Measurements from ENCODE around the gene SURF6. TPM values are rescaled to one million over a fixed set of nuclear protein-coding genes. Genes with fewer than 3 reads are reported as not detected.
A peak's percentile ranks its signal among the peaks of the same experiment; 100 is the strongest.

The SURF6 gene
- total RNA-seq, 1 experiment from 2014 or later = 15.5 TPM

DNA sequence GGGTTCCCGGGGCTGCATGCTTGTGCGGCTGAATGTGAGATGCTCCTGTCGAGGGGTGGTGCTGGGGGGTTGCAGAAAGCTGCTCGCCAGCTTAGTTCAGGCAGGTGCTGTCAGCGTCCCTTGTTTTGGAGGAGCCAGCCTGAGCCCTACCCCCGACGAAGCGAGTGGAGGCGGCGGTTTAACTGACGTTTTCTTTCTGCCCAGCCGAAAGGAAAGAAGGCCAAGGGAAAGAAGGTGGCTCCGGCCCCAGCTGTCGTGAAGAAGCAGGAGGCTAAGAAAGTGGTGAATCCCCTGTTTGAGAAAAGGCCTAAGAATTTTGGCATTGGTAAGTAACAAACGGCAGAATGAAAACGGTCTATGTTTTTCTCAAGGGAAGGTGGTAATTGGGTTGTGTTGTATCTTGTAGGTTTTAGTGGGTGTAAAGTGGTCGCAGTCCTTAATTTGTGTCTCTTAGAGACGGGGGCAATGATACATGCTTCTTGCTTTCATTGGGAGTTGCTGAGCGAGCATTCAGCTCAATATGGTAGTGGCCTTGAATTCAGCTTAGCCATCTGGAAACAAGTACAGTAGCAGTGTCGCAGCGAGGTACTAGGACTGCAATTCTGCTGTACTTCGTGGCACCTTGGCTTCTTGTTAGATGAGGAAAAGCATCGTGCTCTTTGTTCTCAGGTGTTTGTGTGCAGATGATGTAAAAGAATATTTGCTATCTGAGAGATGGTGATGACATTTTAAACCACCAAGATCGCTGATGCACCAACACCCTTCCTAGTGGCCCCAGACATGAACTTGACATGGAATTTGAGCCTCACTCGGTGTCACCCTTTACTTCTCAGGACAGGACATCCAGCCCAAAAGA lies 13.0 kb upstream of the SURF6 start:
- H3K9me3 ChIP-seq (replicated peaks) = no peaks in the 10 kb centered on the region
- peak overlapping the region; percentile 92 for H3K27ac ChIP-seq
- no peak for DNase-seq (ENCODE audit: low read depth in 1 of 2, low spot score in 2 of 2)
- H3K36me3 ChIP-seq = peaks cover 89% of the 10 kb centered on the region
- H3K4me1 ChIP-seq (replicated peaks) = peaks cover 23% of the 10 kb centered on the region
- H3K4me3 ChIP-seq = peak overlapping the region; percentile 93
- H3K27me3 ChIP-seq (replicated peaks) = no peaks in the 10 kb centered on the region

DNA sequence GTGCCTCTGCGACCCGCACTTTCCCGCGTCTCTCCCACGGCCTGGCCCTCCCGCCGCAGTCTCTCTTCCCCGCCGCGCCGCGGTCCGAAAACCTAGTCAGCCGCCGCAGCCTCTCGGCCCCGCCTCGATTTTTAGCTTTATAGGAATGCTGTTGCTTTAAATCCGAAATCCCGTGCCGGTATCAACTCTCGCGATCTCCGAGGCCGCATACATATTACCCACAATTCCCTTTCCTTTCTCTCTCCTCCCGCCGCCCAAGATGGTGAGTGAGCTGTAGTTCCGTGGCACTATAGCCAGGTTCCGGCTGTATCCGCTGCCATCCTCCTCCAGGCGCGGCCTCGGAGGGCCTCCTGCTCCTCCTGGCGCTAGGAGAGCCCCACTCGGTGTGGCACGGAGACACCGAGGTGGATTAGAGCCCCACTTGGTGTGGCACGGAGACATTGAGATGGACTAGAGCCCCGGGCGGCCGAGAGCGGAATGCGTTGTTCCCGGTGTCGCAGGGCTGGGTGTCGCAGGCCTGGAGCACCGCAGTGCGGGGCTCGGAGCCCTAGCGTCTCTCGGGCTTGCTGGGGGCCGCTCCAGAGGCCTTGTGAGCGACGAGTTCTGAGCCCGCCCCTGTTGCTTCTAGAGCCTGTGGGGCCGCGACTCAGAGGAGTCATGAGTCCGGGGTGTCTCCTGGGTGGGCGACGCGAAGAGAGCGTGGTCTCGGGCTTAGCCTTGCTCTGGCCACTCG lies 12.2 kb upstream of the SURF6 start, which contains the start of the genes MED22 and RPL7A:
Gene MED22 (minus strand): TSS at position 147 of the 733 bp plus-strand sequence. CDS start 1,469 bp downstream, outside the sequence.
Gene RPL7A (plus strand): TSS at position 234 of the 733 bp plus-strand sequence. CDS start 26 bp downstream, at position 260.
- Histone ChIP-seq H3K4me3 (peak within 1 kb of the TSS; percentile 93), H3K36me3 (peaks cover 87% of the 10 kb centered on the region), H3K27me3 (replicated peaks) (no peaks in the 10 kb centered on the region), H3K4me1 (replicated peaks) (peaks cover 23% of the 10 kb centered on the region), H3K9me3 (replicated peaks) (no peaks in the 10 kb centered on the region), H3K27ac (peak within 1 kb of the TSS; percentile 92)
- DNase-seq (ENCODE audit: low read depth in 1 of 2, low spot score in 2 of 2) = peak; percentile 91 to 93

DNA sequence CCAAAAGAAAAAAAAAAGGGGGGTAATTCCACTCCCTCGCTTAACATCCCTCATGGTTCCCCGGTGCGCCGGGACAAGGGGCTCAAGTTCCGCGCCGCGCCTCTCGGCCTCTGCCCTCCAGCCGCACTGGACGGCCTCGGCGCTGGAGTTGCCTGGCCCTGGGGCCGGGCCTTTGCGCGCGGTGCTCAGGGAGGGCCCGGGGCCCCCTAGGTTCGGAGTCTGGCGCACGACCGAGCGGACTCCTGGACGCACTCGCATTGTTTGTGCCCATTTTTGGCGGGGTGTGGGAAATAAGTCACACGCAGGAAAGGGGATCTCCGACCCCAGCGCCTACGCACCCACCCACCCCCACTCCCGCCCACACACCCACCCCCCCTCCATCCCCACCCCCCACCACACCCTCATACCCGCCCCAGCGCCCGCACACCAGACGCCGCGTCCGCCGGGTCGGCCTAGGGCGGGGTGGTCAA lies 11.6 kb upstream of the SURF6 start:
- peak in 1 of 2 experiments; percentile 48 for DNase-seq (ENCODE audit: low read depth in 1 of 2, low spot score in 2 of 2)
- peak overlapping the region; percentile 93 for H3K4me3 ChIP-seq
- H3K27me3 ChIP-seq (replicated peaks) = no peaks in the 10 kb centered on the region
- peaks cover 87% of the 10 kb centered on the region for H3K36me3 ChIP-seq
- peak overlapping the region; percentile 92 for H3K27ac ChIP-seq
- H3K4me1 ChIP-seq (replicated peaks) = peaks cover 23% of the 10 kb centered on the region
- no peaks in the 10 kb centered on the region for H3K9me3 ChIP-seq (replicated peaks)

DNA sequence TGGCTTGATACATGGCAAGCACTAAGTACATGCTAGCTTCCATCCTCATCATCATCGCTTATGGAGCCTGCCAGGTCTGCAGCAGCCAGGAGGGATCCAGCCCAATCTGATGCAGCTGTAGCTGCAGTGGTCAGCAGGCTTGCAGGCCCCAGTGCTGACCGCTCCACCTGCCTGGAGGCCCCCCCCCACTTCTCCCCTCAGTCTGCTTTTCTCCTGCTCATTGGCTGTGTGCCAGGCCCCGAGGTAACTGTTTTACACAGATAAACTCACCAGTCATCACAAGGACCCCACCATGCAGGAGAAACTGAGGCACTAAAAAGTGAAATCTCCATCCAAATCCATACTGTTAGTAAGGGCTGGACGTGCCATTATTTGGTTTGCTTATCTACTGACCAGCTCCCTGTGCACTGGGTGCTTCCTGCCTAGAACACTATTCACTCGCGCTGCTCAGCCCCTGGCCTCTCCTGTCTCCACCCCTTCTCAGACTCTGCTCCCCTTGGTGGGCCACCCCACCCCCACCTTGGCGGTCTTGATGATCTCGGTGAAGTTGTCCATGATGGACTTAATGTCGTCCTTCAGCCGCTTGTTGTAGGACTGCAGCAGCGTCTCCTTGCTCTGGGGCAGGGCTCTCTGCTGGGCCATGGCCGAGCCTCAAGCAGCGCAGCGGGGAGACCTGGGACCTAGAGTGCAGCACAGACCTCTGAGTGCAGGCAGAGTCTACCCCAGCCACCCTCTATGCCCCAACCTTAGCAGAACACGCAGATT lies 10.2 kb upstream of the SURF6 start:
- no peaks in the 10 kb centered on the region for H3K9me3 ChIP-seq (replicated peaks)
- H3K36me3 ChIP-seq = peaks cover 87% of the 10 kb centered on the region
- no peaks in the 10 kb centered on the region for H3K27me3 ChIP-seq (replicated peaks)
- H3K27ac ChIP-seq = no peak overlapping the region
- H3K4me3 ChIP-seq = peak overlapping the region; percentile 93
- peaks cover 23% of the 10 kb centered on the region for H3K4me1 ChIP-seq (replicated peaks)
- DNase-seq (ENCODE audit: low read depth in 1 of 2, low spot score in 2 of 2) = no peak

DNA sequence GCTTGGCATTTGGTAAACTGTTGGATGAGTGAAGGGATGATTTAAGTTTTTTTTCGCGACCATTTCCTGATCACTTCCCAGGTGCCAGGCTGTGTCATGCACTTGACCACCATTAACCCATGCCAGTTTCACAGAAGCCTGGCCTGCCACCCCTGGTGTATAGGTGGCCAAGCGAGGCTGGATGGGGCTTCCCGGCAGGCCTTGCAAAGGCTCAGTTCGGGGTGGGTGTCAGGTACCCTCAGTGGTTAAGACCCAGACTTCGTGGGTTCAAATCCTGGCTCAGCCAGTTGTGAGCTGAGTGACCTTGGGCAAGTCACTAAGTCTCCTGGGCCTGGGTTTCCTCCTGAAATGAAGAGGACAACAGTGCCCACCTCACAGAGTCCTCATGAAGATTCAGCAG lies 9.6 kb upstream of the SURF6 start:
- no peaks in the 10 kb centered on the region for H3K9me3 ChIP-seq (replicated peaks)
- no peak overlapping the region for H3K27ac ChIP-seq
- H3K4me3 ChIP-seq = no peak overlapping the region
- H3K27me3 ChIP-seq (replicated peaks) = no peaks in the 10 kb centered on the region
- DNase-seq (ENCODE audit: low read depth in 1 of 2, low spot score in 2 of 2) = no peak
- H3K4me1 ChIP-seq (replicated peaks) = peaks cover 23% of the 10 kb centered on the region
- peaks cover 87% of the 10 kb centered on the region for H3K36me3 ChIP-seq

DNA sequence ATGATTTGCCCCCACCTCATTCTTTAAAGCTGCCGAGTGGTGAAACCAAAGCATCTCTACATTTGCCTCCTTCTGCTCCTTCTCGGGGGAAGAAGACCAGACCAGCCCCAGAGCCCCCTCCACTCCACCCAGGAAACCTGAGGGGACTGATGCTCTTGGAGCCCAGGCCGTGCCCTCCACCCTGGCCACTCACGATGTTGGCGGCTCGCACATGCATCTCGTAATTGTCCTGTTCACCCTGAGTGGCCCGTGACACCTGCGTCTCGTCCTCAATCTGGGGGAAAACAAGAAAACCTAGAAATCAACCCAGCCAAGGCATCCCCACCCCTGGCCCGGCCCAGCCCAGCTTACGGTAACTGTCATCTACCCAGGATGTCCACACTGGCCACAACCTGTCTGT lies 9.0 kb upstream of the SURF6 start:
- Histone ChIP-seq H3K27me3 (replicated peaks) (no peaks in the 10 kb centered on the region), H3K9me3 (replicated peaks) (no peaks in the 10 kb centered on the region), H3K36me3 (peaks cover 85% of the 10 kb centered on the region), H3K27ac (no peak overlapping the region), H3K4me1 (replicated peaks) (peaks cover 23% of the 10 kb centered on the region), H3K4me3 (no peak overlapping the region)
- no peak for DNase-seq (ENCODE audit: low read depth in 1 of 2, low spot score in 2 of 2)

DNA sequence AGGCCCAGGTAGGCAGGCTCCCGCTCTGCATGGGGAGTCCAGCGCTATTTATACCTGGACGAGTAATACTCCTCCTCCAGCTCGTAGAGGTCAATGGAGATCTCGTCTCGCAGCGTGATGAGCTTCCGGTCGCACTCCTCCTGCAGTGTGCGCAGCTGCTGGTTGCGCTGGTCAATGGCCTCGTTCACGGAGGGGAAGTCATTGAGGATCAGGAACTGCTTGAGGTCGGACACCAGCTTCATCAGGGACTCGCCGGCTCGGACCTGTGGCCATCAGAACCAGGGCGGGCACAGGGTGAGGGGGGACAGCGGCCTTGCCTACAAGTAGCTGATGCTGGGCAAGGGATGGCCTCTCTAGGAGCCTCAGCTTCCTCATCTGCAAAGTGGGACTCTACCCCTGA lies 8.1 kb upstream of the SURF6 start:
- H3K27ac ChIP-seq = no peak overlapping the region
- H3K27me3 ChIP-seq (replicated peaks) = no peaks in the 10 kb centered on the region
- H3K4me3 ChIP-seq = no peak overlapping the region
- no peak for DNase-seq (ENCODE audit: low read depth in 1 of 2, low spot score in 2 of 2)
- H3K36me3 ChIP-seq = peaks cover 83% of the 10 kb centered on the region
- H3K9me3 ChIP-seq (replicated peaks) = no peaks in the 10 kb centered on the region
- peaks cover 14% of the 10 kb centered on the region for H3K4me1 ChIP-seq (replicated peaks)

DNA sequence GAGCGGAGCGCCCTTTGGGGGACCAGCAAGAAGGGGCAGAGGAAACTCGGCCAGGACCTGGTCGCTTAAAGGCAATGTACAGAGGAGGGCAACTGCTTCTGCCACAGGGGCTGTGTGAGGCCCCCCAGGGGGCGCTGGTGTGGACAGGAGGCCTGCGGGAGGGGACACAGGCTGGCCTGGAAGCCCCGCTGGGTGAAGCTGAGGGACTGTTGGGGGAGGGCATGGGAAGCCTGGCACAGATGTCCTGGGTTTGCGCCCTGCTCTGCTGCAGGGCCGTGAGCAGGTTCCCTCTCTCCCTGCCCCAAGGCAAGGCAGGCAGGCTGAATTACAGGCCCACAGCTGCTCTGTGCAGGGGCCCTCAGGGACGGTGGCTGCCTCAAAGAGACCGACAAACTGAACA lies 6.6 kb upstream of the SURF6 start:
- Histone ChIP-seq H3K27ac (no peak overlapping the region), H3K4me3 (no peak overlapping the region), H3K9me3 (replicated peaks) (no peaks in the 10 kb centered on the region), H3K4me1 (replicated peaks) (peaks cover 10% of the 10 kb centered on the region), H3K36me3 (peaks cover 77% of the 10 kb centered on the region), H3K27me3 (replicated peaks) (no peaks in the 10 kb centered on the region)
- no peak for DNase-seq (ENCODE audit: low read depth in 1 of 2, low spot score in 2 of 2)

DNA sequence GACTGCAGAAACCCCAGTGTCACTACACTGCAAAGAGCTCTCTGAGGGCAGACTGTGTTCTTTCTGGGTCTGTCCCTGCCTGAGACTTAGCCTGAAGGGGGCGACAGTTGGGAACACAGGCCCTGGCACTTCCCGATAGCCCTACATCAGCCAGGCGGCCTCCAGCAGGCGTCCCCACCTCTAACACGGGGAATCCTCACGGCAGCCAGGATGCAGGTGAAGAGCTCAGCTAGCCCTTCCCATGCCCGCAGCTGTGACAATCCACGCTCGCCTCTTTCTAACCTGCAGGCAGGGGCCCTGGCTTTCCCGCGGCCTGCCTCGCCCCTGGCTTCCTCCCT lies 6.0 kb upstream of the SURF6 start:
- Histone ChIP-seq H3K36me3 (peaks cover 75% of the 10 kb centered on the region), H3K9me3 (replicated peaks) (no peaks in the 10 kb centered on the region), H3K27me3 (replicated peaks) (no peaks in the 10 kb centered on the region), H3K27ac (no peak overlapping the region), H3K4me1 (replicated peaks) (peaks cover 9% of the 10 kb centered on the region), H3K4me3 (no peak overlapping the region)
- no peak for DNase-seq (ENCODE audit: low read depth in 1 of 2, low spot score in 2 of 2)

DNA sequence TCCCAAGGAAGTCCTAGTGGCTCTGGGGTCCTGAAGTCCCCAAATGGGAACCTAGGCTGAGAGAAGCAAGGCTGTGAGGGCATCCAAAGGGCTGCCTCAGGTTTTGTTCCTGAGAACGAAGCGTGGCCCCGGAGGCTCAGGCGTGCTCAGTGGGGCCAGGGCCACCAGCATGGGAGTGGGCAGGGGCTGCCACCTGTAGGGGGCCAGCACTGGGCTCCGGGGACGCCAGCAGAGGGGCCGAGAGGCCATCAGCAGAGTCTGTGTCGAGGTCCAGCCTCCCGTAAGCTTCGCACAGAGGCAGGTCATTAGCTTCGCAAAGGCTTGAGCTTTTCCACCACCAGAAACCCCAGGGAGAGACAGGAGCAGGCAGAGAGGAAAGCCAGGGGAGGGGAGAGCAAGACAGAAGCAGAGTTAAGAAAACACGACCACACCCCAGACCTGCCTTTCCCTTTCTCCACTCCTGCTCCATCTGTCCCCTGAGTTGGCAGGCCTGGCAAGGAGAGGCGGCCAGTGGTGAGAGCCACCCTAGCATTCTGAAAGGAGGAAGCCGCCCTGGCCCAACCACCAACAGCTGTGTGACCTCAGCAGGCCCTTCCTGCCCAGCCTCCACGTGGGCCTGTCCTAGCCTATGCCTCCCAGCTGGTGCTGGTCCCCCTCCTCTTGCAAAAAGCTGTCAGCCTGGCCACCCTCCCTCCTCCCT lies 5.5 kb upstream of the SURF6 start:
- Histone ChIP-seq H3K4me1 (replicated peaks) (peaks cover 6% of the 10 kb centered on the region), H3K4me3 (no peak overlapping the region), H3K27ac (no peak overlapping the region), H3K9me3 (replicated peaks) (no peaks in the 10 kb centered on the region), H3K36me3 (peaks cover 73% of the 10 kb centered on the region), H3K27me3 (replicated peaks) (no peaks in the 10 kb centered on the region)
- no peak for DNase-seq (ENCODE audit: low read depth in 1 of 2, low spot score in 2 of 2)

DNA sequence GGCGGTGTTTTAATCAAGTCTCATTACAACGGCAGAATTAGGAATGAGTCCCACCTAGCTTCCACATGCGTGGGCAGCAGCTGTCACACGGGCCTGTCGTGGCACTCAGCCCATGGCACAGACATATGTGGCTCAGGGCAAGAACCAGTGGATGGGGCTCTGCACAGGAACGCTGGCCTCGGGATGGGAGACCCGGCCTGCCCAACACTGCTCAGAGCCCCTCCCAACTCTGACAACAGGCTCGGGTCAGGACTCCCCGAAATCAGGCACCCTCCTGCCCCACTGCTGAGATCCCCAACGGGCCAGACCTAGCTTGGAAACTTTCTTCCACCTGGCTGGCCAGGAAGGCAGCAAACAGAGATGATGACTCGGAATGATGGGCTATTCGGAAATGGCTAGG lies 4.9 kb upstream of the SURF6 start:
- no peak for DNase-seq (ENCODE audit: low read depth in 1 of 2, low spot score in 2 of 2)
- H3K4me1 ChIP-seq (replicated peaks) = peaks cover 7% of the 10 kb centered on the region
- H3K4me3 ChIP-seq = no peak overlapping the region
- H3K9me3 ChIP-seq (replicated peaks) = no peaks in the 10 kb centered on the region
- peaks cover 70% of the 10 kb centered on the region for H3K36me3 ChIP-seq
- no peaks in the 10 kb centered on the region for H3K27me3 ChIP-seq (replicated peaks)
- H3K27ac ChIP-seq = no peak overlapping the region

DNA sequence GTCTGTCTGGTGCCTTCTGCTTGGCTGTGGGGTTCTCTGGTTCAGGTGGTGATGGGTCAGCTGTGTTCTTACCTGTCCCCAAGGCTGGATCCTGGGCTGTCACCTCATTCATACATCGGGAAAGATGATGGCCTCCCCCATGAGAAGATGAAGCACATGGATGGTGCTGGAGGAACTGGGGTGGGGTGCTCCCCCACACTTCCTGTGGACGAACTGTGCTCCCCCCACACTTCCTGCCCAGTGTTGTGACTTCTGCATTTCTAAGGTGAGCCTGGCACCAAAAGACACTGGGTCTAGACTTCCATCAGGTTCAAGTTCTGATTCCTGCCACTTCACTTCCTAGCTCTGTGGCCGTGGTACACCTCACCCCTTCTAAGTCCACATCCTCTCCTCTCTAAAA lies 4.3 kb upstream of the SURF6 start:
- Histone ChIP-seq H3K4me1 (replicated peaks) (peaks cover 8% of the 10 kb centered on the region), H3K27me3 (replicated peaks) (no peaks in the 10 kb centered on the region), H3K4me3 (no peak overlapping the region), H3K9me3 (replicated peaks) (no peaks in the 10 kb centered on the region), H3K27ac (no peak overlapping the region), H3K36me3 (peaks cover 64% of the 10 kb centered on the region)
- DNase-seq (ENCODE audit: low read depth in 1 of 2, low spot score in 2 of 2) = no peak

DNA sequence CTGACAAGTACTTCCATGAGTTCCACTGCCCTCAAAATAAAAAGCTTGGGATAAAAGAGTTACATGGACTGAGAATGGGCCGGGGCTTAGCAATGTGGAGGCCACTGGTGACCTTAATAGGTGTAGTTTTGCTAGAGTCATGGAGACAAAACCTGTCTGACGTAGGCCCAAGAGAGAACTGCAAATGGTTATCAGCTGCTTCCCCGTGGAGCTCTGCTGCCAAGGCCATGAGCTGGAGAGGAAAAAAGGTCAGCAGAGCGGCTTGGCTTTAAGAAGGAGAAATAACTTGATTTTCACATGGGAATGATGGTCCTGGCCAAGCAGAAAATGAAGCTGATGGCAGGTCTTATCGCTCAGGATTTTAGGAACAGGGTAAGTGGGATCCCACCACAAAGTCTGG lies 3.7 kb upstream of the SURF6 start:
- Histone ChIP-seq H3K27me3 (replicated peaks) (no peaks in the 10 kb centered on the region), H3K4me1 (replicated peaks) (peaks cover 14% of the 10 kb centered on the region), H3K36me3 (peaks cover 62% of the 10 kb centered on the region)

More for the DNA sequence above, 3.7 kb upstream of the SURF6 start:
- Histone ChIP-seq H3K27ac (no peak overlapping the region), H3K4me3 (no peak overlapping the region), H3K9me3 (replicated peaks) (no peaks in the 10 kb centered on the region)
- DNase-seq (ENCODE audit: low read depth in 1 of 2, low spot score in 2 of 2) = no peak

Measured in SJSA1 (cell line).